NCI-H146 treated with DMSO at 0.1 percent for 48 hours (cell line): ENCODE measurements around the gene DPT.
"Not testable (repeated sequence)": the region's sequence is repeated elsewhere in the genome, so short reads cannot be mapped to it uniquely, and the experiment has no call there.

Experiments
- DNase-seq: peaks from one replicate; lab custom pipeline; 2025; ENCODE audit not compliant: unreplicated experiment; lab: John Stamatoyannopoulos, UW

DPT gene

DNA sequence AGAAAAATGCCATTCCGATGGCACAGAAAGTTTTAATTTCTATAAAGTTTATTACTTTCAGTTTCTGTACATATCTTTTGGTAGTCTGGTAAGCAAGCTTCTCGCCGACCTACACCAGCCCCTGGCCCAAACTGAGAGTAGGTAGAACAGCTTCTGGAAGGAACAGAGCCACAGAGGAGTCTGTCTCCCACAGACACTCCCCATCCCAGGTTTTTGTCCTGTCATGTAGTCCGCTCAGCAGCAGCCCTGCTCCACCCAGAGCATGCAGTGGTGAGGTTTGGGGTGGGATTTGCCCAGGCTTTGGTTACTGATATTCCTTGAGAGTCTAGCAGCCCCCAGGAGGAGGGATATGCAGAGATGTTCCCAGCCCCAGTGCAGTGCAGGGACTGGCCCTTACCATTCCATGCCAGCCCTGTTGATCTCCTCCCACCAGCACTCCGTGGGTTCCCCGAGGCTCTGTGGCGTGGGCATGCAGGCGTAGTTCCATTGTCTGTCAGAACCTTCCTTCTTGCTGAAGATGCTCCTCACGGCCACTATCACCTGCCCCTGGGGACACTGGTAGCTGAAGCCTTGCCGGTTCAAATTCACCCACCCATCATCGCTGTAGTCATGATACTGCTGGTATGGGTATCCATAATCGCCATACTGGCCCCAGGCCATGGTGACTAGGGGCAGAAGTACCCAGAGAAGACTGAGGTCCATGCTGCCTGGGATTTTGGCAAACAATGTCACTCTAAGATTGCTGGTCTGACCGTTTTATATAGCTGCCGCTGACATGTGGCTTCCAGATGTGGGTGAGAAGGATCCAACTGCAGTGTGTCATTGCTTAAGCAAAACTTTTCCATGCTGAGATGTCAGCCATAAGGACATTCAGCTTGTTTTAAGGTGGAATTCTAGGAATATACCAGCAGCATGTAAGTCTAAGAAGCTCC, at the start of gene DPT:
Gene DPT (minus strand): TSS at position 734 of the 932 bp plus-strand sequence. CDS start 32 bp downstream, at position 702.
- no peak for DNase-seq

DNA sequence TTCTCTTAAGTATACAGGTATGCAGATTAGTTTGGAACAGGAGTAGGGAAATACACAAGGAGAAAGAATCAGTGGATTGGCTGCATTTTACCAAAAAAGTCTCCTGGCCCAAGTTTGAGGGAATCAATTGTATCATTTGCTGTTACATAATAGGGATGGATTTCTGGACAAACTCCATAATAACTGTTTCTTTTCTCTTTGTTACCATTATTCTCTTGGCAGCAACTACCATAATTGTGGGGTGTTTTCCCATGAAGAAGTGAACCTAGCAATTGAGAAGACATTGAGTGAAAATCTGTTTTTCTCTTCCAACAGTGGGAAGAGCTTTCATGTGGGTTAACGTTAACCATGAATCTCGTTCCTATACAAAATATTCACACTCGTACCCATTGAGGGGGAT, 46.4 kb upstream of the DPT start:
- DNase-seq: no peak

DNA sequence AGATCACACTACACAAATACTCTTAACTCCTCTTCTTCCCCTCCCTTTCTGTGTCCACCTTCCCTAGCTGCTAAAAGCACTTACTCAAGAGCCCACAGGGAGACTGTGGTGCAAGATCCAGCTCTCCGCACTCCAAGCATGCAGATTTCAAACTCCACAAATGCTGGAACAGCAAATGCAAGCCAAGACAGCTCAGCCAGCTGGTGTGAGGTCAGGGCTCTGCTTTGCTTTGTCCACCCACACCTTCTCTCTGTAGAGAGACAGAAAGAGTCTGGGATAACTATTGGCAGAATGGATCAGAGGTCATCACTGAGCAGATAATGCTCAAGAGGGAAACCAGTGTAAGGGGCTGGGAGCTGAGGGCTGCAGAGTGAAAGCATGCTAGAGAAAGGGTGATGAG, 45.2 kb upstream of the DPT start:
- no peak for DNase-seq

DNA sequence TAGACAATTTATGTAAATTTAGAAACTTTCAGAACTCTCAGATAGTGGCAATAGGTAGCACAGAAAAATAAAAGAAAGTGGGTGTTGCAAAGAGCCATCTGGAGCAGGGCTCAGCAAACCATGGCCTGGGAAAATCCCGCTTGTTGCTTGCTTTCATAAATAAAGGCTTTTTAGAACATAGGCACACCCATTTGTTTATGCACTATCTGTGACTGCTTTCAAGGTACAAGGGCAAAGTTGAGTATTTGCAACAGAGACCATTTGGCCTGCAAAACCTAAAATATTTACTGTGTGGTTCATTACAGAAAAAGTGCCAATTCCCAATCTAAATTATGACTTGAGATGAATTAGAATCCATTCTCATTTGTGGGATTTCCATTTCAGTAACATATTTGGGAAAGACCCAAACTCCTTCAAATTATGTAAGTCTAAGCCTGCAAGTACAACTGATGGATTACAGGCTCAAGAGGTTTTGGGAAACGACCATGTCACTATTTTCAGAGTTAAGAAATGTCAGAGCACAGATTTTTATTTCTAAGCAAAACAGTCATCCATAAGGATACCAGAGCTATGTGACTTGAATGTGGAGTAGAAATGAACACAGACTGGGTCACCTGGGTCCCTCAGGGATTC, 43.5 kb upstream of the DPT start:
- DNase-seq: no peak

DNA sequence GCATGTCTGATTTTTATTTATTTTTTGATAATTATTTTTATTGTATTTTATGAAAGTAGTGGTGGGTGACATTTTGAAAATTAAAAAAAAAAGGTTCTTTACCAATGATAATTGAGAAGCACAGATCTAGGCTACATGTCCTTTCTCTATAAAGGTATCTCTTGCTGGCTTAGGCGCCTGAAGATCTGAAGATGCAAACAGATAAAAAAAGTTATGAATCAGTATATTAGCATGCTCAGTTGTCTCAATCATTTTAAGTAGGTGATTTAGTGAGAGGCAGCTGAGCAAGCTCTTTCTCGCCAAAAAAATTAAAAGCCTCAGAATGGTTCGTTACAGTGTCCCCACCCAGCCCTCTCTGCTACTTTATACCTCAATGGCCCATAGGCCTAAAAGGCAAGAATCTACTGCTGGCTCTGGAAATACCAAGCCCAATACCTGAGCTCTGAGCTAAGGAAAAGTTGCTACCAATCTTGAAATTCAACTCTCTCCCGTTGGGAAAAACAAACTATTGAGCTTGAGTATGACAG, 42.2 kb upstream of the DPT start:
- DNase-seq: no peak

DNA sequence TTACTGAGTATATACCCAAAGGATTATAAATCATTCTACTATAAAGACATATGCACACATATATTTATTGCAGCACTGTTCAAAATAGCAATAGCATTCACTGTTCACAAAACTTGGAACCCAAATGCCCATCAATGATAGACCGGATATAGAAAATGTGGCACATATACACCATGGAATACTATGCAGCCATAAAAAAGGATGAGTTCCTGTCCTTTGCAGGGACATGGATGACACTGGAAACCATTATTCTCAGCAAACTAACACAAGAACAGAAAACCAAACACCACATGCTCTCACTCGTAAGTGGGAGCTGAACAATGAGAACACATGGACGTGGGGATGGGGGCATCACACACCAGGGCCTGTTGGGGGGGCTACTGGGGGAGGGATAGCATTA, 40.9 kb upstream of the DPT start:
- not testable (repeated sequence) for DNase-seq

DNA sequence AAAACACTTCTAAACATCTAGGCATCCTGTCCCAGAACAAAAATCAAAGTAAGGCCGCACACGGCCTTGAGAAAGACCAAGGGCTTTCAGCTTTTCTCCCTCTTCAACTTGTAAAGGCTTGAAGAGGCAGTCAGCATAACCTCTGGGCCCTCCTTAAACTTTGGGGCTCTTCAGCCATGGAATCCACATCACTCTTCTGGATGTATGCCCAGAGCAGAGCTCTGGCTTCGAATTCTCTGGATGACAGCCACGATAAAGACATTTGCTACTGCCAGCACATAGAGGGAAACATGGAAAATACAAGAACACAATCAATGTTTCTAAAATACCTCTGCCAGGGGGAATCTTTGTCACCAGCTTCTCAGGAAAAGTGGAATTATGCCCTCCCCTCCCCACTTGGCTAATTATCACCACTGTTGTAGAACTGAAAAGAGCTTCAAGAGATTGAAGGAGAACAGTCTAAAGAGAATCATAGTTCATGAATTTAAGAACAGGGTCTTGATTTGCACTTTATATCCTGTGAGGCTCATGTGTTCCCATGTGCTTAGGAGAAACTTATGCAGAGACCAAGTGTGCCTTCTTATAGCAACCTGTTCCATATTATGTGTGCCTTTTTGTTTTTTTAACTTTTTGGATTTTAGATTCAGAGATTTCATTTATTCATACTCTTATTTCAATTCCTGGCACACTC, 39.0 kb upstream of the DPT start:
- DNase-seq: no peak

DNA sequence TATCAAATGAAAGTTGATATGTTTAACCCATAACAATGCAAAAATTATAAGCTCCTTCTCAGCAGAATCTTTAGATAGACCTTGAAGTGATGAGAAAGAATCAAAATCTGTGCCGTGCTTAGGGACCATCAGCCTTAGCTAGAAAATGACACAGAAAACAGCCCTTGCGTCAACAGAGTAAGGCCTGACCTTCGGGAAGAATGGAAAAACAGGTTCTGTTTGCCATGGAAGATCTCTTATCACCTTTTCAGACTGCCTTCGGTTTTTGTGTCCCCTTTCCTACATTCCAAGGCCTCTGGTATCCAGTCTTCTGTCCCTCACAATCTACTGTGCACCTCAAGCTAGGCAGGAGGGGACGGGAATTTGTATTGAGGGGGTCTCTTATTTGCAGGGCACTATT, 37.6 kb upstream of the DPT start:
- no peak for DNase-seq

DNA sequence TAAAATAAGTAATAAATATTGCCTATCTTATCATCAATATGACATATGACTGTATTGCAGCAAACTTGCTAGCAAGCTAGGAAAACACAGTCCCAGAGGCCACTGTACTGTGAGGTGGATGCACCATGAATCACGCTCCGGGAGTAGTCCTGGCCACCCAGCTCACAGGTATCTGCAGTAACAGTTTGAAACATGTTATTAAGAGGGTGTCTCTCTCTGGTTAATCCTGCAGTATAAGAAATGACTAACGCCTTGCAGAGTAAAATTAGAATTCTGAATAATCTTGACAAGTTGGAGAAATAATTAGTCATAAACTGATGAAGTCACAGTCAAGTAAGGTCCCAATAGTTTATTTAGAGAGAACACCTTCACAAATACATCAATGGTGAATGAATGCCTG, 34.0 kb upstream of the DPT start:
- no peak for DNase-seq

DNA sequence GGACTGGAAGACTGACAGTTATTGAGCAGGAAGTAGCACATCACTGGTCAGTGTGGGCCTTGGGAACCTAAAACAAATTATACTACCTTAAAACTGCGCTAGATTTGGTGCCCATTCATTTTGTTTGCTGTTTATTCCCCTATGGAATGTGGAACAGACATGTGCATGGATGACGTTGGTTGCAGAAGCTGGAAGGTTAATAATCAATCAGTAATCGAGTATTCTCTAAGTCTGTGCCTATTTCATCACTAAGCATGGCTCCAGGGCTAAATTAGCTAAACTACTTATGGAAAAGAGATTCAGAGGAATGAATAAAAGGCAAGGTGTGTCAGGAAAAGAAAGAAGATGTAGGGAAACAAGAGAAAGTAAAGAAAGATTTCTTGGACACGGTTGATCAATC, 33.5 kb upstream of the DPT start:
- no peak for DNase-seq

DNA sequence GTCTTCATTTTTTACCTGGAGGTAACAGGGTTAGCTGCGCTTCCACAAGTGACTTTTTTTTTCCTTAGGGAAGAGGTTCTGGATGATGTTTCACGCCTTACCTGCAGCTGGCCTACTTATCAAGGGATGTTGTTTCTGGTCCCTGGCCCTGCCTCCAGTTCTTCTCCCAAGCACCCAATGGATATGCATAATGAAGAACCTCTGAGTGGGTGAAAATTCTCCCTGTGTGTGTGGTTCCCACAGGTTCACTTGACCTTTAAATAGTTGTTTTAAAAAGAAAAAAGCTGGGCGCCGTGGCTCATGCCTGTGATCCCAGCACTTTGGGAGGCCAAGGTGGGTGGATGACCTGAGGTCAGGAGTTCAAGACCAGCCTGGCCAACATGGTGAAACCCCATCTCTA, 31.8 kb upstream of the DPT start:
- no peak for DNase-seq

DNA sequence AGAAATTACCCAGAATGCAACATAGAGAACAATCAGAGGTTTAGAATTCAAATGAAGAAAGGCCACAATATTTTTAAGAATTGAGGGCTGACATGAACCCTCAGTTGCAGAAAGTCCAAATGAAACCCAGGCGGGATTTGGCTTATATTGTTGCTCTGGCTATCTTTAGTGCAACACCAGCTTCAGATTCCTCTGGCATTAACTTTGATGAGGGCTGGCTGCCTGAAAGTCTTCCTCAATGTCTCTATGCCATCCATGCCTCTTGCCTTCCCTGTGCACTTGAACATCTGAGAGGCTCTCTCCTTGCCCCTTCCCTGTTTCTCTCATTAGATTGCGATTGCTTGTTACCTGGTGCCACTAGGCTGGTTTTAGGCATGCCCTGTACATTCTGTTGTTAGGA, 31.2 kb upstream of the DPT start:
- DNase-seq: no peak

DNA sequence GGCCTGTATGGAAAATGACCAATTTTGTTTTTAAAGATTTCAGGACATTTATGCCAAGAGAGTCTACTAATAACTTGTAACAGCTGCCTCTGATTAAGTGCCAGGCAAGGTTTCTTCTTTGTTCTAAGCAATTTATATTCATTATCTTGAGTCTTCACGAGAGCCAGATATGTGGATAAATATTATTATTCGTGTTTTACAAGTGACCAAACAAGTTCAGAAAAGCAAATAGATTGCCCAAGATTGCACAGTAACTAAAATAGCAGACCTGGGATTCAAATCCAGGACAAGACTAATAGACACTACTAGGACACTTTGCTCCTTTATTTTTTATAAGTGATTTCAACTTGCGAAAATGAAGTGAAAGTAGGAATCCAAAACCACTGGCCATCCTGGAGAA, 30.1 kb upstream of the DPT start:
- no peak for DNase-seq

DNA sequence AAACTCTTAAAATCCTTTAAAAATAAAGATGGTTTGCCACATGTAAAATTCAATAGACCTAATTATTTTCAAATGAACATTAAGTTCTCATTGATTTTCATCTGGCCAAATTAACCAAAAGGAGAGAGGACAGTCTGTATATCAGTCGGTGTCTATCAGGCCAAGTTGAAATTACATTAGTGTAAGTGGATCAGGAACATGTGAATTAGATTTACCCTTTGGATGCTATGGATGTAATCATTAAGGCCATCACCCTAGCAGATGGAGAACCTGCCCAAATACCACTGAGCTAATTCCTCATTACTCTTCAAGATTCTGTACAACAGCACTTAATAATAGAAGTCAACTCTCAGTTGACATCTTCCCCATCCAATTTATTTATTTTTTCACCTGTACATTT, 29.5 kb upstream of the DPT start:
- no peak for DNase-seq

DNA sequence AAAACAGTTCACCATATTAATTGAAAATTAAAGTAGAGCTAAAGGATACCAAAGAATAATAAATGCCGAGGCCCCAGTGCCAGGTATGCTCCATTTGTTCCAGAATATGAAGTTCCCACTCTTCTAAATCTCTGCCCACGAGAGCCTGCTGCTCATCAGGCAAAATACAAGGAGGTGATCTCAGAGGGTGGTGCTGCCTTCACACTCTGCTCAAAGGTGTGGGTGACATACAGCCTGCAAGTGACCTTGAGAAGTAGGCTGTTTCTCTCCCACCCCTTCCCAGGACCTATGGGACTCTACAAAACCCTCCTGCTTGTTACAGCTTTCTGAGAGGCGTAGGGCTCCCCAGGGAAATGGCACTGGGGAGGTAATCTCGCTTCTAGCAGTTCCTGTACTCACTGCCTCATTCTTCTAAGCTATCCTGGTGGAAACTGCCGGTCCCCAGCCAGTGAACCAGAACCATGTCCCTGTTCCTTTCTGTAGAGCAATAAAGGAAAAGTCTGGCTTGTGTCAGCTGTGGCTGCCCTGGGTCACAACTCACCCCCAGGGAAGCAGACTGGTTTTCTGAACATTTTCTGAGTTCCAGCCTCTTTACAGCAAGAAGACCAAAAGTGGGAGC, 26.9 kb upstream of the DPT start:
- DNase-seq: no peak

DNA sequence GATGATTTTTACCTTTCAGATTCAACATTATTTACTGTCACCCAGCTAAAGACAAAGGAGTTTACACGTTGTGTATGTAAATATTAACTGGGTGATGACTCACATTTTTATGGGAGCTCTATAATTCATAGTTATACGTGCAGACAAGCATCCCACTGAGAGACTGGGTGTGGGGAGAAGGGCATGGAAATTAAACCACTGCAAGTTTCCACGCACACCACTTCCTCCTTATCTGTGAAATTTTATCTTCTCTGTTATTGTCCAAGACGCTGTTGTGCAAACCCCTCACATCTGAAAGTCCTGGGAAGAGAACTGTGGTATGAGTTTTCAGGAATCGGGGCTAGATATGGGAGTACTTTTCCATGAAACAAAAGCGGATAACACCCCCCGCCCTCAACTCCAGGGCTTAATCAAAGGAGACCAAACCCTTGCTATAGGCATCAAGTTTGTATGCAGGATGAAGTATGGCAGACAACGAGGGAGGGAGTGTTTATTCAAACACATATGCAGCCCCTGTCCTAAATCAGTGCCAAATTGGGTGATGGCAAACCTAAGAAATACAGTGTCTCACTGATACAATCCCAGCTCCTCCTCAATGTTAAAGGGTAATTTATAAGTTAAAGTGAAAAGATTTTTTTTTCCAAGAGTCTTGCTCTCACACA, 23.3 kb upstream of the DPT start:
- DNase-seq: no peak

DNA sequence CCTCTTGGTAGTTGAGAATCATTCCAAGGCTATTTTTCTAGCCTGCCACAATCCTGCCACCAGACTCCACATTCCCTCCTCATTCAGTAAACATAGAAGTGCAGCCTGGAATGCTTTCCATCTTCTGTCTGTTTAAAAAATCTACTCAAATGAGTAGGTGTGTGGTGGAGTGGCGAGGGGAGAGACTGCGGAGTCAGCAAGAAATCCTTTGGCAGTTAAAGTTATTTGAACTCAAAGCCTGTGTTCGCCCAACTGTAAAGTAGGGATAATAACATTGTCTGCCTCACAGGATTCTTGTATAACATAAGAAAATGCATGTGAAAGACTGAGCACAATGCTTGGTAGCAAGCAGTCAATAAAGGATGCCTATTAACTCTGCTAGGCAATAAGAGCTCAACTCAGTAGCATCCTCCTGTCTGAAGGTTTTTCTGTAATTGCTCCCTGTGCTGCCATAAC, 22.2 kb upstream of the DPT start:
- DNase-seq: no peak

DNA sequence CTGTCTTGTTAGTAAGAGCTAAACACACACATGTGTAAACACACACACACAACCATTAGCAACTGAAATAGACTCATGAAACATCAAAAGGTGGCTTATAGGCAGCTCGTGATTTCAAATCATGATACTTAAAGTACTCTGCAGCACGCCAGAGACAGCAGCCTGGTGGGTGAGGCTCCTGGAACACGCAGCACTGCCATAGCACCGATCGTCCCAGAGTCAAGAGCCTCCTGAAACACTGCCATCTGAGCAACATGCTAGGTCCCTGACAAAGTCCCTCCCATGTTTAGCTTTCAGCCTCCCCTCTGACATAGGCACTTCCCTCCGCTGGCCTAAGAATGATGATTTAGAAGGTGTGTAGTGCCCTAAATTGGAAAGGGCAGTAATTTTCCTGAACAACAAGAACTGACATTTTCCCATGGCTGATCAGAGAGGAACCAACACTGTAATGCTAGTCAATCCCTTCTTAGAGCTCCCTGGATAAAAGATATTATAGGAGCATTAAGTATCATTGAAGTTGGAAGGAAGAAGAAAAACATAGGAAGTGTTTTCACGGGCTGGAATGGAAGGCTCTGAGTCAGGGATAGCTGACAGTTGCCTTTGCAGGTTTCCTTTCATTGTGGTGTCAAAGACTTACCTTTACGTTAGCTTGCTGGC, 14.1 kb upstream of the DPT start:
- no peak for DNase-seq

DNA sequence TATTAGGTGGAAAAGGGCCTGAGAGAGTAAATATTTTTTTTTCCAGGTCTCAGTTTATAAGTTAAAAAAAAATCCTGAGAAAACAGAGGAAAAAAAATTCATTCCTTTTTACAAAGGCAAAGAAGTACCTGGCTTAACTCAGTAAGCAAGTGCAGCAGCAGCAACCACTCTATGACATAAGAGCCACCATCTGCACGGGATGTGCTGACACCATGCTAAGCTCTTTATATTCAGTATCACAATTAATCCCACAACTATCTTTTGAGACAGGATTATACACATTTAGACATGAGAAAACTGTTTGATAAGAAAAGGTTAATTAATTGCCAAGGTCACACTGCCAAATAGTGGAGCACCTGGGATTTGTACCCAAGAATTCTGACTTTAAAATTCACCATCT, 13.4 kb upstream of the DPT start:
- DNase-seq: no peak

DNA sequence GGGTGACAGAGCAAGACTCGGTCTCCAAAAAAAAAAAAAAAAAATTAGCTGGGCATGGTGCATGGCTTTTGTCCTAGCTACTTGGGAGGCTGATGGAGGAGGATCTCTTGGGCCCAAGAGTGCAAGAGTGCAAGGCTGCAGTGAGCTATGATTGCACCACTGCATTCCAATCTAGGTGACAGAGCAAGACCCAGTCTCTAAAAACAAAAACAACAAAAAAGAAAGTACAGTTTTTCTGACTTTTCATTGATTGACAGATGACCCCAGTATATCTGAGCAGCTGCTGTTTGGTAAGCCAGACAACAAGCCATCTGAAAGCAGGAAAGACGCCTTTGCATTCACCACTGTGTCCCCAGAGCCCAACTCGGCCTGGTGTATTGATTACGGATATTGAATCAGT, 10.9 kb upstream of the DPT start:
- DNase-seq: no peak
